Measurements from ENCODE around the gene ZNF865.

ZNF865 gene

GRCh38 chr19:55623561-55623960, 18.1 kb downstream of the ZNF865 start:
- DNase-seq (ENCODE audit: low read depth), result no peak

- peak; percentile 84 for DNase-seq (ENCODE audit: low read depth)
Measured at GRCh38 chr19:55624109-55625003, 18.9 kb downstream of the ZNF865 start, which contains the start of gene ZNF784. Gene ZNF784, minus strand, starts transcription at chr19:55624566. Its CDS starts 5 bp downstream, at chr19:55624561.

GRCh38 chr19:55625004-55625326, 19.5 kb downstream of the ZNF865 start:
- DNase-seq (ENCODE audit: low read depth), result no peak

GRCh38 chr19:55626350-55626749, 20.9 kb downstream of the ZNF865 start:
- DNase-seq (ENCODE audit: low read depth), result no peak

GRCh38 chr19:55632463-55632834, 27.0 kb downstream of the ZNF865 start:
- peak; percentile 93 for DNase-seq (ENCODE audit: low read depth)

- no peak for DNase-seq (ENCODE audit: low read depth)
Measured at GRCh38 chr19:55633861-55634260, 28.4 kb downstream of the ZNF865 start.

GRCh38 chr19:55635334-55635717, 29.9 kb downstream of the ZNF865 start:
- DNase-seq (ENCODE audit: low read depth), result no peak

- no peak for DNase-seq (ENCODE audit: low read depth)
Measured at GRCh38 chr19:55635856-55636440, 30.5 kb downstream of the ZNF865 start.

GRCh38 chr19:55636723-55637122, 31.3 kb downstream of the ZNF865 start:
- no peak for DNase-seq (ENCODE audit: low read depth)

- DNase-seq (ENCODE audit: low read depth), result no peak
Measured at GRCh38 chr19:55637534-55637933, 32.1 kb downstream of the ZNF865 start.

GRCh38 chr19:55638864-55639359, 33.5 kb downstream of the ZNF865 start:
- DNase-seq (ENCODE audit: low read depth), result no peak

- DNase-seq (ENCODE audit: low read depth), result peak; percentile 86
Measured at GRCh38 chr19:55640043-55640576, 34.7 kb downstream of the ZNF865 start.

- peak; percentile 79 for DNase-seq (ENCODE audit: low read depth)
Measured at GRCh38 chr19:55640577-55641425, 35.4 kb downstream of the ZNF865 start, which contains the start of gene ZNF580. Gene ZNF580, plus strand, starts transcription at chr19:55641002. Its CDS starts 1,507 bp downstream, at chr19:55642509.

GRCh38 chr19:55641426-55642152, 36.1 kb downstream of the ZNF865 start:
- no peak for DNase-seq (ENCODE audit: low read depth)

- no peak for DNase-seq (ENCODE audit: low read depth)
Measured at GRCh38 chr19:55642153-55643002, 36.9 kb downstream of the ZNF865 start.

GRCh38 chr19:55643003-55643886, 37.8 kb downstream of the ZNF865 start, which contains the start of gene ZNF581:
Gene ZNF581, plus strand, starts transcription at chr19:55643649. Its CDS starts 923 bp downstream, at chr19:55644572.
- peak; percentile 45 for DNase-seq (ENCODE audit: low read depth)

- no peak for DNase-seq (ENCODE audit: low read depth)
Measured at GRCh38 chr19:55643887-55644176, 38.4 kb downstream of the ZNF865 start.

- DNase-seq (ENCODE audit: low read depth), result no peak
Measured at GRCh38 chr19:55644191-55644833, 38.9 kb downstream of the ZNF865 start.
